Neural cell (in vitro differentiated cells): Measurements from ENCODE around the gene HAS3.

Source experiments
- CTCF ChIP-seq: fragments of 450-650 bp; IDR thresholded peaks from 2 replicates; pipeline ENCODE4 v1.5.1; 2014; ENCODE audit warnings: antibody characterized with exemption, mild to moderate bottlenecking, moderate library complexity; ENCODE audit not compliant: poor library complexity, severe bottlenecking
- POLR2AphosphoS5 ChIP-seq: IDR thresholded peaks from 2 replicates; pipeline ENCODE4 v1.6.1; 2012

GRCh38 chr16:69055980-69056379 lies 49.5 kb upstream of the HAS3 start:
- TF ChIP-seq CTCF (no peak), POLR2AphosphoS5 (no peak)
